GM12878 (cell line): ENCODE measurements around the gene BPIFB3. TPM values are rescaled to one million over a fixed set of nuclear protein-coding genes. Genes with fewer than 3 reads are reported as not detected.

Source experiments
- ATAC-seq: fragments of 200-7000 bp; cut with Tn5 transposase; 3 replicates; pipeline ENCODE4 v1.9.1; 2020; ENCODE audit warnings: mild to moderate bottlenecking, moderate library complexity
- BruUV-seq: library from RNA; stranded (reverse); fragments of 400-500 nt; replicated peaks from 2 replicates; lab custom pipeline; 2021; lab: Mats Ljungman, UMichigan
- CTCF ChIA-PET: fragments of 300-600 bp; sonication (Branson Sonifier 250); formaldehyde crosslinking; extraction: SDS; loops from one replicate; lab custom pipeline; 2021; ENCODE audit warnings: inconsistent platforms; lab: Yijun Ruan, JAX
- POLR2A ChIA-PET: fragments of 350-600 bp; formaldehyde crosslinking; extraction: SDS; loops from one replicate; lab custom pipeline; 2021; ENCODE audit warnings: inconsistent platforms; lab: Charles Lee
- RAD21 ChIA-PET: fragments of 300-600 bp; sonication (Branson Sonifier 250); formaldehyde crosslinking; loops from one replicate; lab custom pipeline; 2023; ENCODE audit warnings: antibody characterized with exemption; ENCODE audit not compliant: unreplicated experiment; lab: Charles Lee
- SMC1A ChIA-PET: fragments of 300-600 bp; sonication (Branson Sonifier 250); formaldehyde crosslinking; loops from one replicate; lab custom pipeline; 2023; ENCODE audit not compliant: unreplicated experiment, uncharacterized antibody; lab: Charles Lee
- DNase-seq: peaks from one replicate; pipeline ENCODE4 v3.0.0-alpha.2; 2011; ENCODE audit warnings: low read depth, low spot score
- FAIRE-seq: peaks from 3 replicates; lab custom pipeline; 2011; peaks lifted over from hg19 to GRCh38; lab: Jason Lieb, UNC
- H2AFZ ChIP-seq: 2 replicates; pipeline ENCODE4 v1.6.0; 2011; ENCODE audit warnings: low read depth, low read length, control low read depth; ENCODE audit not compliant: control insufficient read depth
- H3K27ac ChIP-seq: 2 replicates; pipeline ENCODE4 v1.5.1; 2011; ENCODE audit warnings: control low read depth; ENCODE audit not compliant: control insufficient read depth, insufficient read depth
- H3K27me3 ChIP-seq, 2 experiments: replicated peaks in 1 of 2; 2 replicates each; pipeline versions ENCODE4 v1.6.0 to v1.6.1; 2011; ENCODE audit warnings: low read length in 1 of 2; ENCODE audit not compliant: control insufficient read depth in 2 of 2, insufficient read depth in 2 of 2
- H3K36me3 ChIP-seq, 2 experiments: 2 replicates each; pipeline ENCODE4 v1.5.1; 2011; ENCODE audit warnings: low read length in 1 of 2; ENCODE audit not compliant: control insufficient read depth in 2 of 2, insufficient read depth in 2 of 2
- H3K4me1 ChIP-seq: 2 replicates; pipeline ENCODE4 v1.6.1; 2011; ENCODE audit warnings: mild to moderate bottlenecking, low read length, moderate library complexity, mixed read lengths; ENCODE audit not compliant: control insufficient read depth, insufficient read depth
- H3K4me2 ChIP-seq: 2 replicates; pipeline ENCODE4 v1.6.0; 2011; ENCODE audit warnings: control low read depth; ENCODE audit not compliant: control insufficient read depth, insufficient read depth
- H3K4me3 ChIP-seq: fragments of 200-600 bp; sonication (generic); 2 replicates; pipeline ENCODE4 v1.5.1; 2016
- H3K79me2 ChIP-seq: 2 replicates; pipeline ENCODE4 v1.6.0; 2011; ENCODE audit warnings: low read length; ENCODE audit not compliant: control insufficient read depth, insufficient read depth
- H3K9ac ChIP-seq: 2 replicates; pipeline ENCODE4 v1.8.0; 2011; ENCODE audit warnings: low read length, control low read depth, mixed read lengths; ENCODE audit not compliant: control insufficient read depth, insufficient read depth
- H3K9me3 ChIP-seq: replicated peaks from 3 replicates; pipeline ENCODE4 v1.5.1; 2011; ENCODE audit warnings: mild to moderate bottlenecking, low read length; ENCODE audit not compliant: control insufficient read depth, insufficient read depth
- H4K20me1 ChIP-seq: 2 replicates; pipeline ENCODE4 v1.6.0; 2011; ENCODE audit not compliant: control insufficient read depth, insufficient read depth
- BCL11A ChIP-seq: IDR thresholded peaks from 2 replicates; pipeline ENCODE4 v1.6.1; 2011; ENCODE audit warnings: low read depth, low read length
- E4F1 ChIP-seq: fragments of 450-650 bp; IDR thresholded peaks from 2 replicates; pipeline ENCODE4 v1.6.1; 2018; ENCODE audit warnings: borderline replicate concordance, mild to moderate bottlenecking; ENCODE audit not compliant: partially characterized antibody
- HCFC1 ChIP-seq: fragments of 150-350 bp; IDR thresholded peaks from 2 replicates; pipeline ENCODE4 v1.6.1; 2014; ENCODE audit warnings: low read length
- MEF2B ChIP-seq: fragments of 450-650 bp; IDR thresholded peaks from 2 replicates; pipeline ENCODE4 v1.6.1; 2018; ENCODE audit warnings: mild to moderate bottlenecking, moderate library complexity; ENCODE audit not compliant: partially characterized antibody, poor library complexity, severe bottlenecking
- PKNOX1 ChIP-seq: fragments of 450-650 bp; IDR thresholded peaks from 2 replicates; pipeline ENCODE4 v1.6.1; 2016; ENCODE audit warnings: mild to moderate bottlenecking
- SMAD1 ChIP-seq: fragments of 450-650 bp; IDR thresholded peaks from 2 replicates; pipeline ENCODE4 v1.6.1; 2018; ENCODE audit warnings: mild to moderate bottlenecking, low read depth; ENCODE audit not compliant: partially characterized antibody
- SMC3 ChIP-seq: IDR thresholded peaks from 2 replicates; pipeline ENCODE4 v1.6.1; 2011; ENCODE audit warnings: low read length, improper control_type of control experiment, borderline replicate concordance
- SUPT20H ChIP-seq: IDR thresholded peaks from 2 replicates; pipeline ENCODE4 v1.6.1; 2011; ENCODE audit warnings: low read depth, mild to moderate bottlenecking, low read length, moderate library complexity, borderline replicate concordance; ENCODE audit not compliant: control insufficient read depth
- SUZ12 ChIP-seq: fragments of 200-600 bp; sonication (generic); IDR thresholded peaks from one replicate; pipeline ENCODE4 v1.6.1; 2018; ENCODE audit warnings: antibody characterized with exemption, mild to moderate bottlenecking; ENCODE audit not compliant: unreplicated experiment
- ZNF274 ChIP-seq: IDR thresholded peaks from one replicate; pipeline ENCODE4 v1.8.0; 2011; ENCODE audit not compliant: insufficient read length, insufficient read depth
- ZNF622 ChIP-seq: fragments of 450-650 bp; IDR thresholded peaks from 2 replicates; pipeline ENCODE4 v1.6.1; 2017; ENCODE audit warnings: mild to moderate bottlenecking, inconsistent platforms
- ZNF687 ChIP-seq: fragments of 450-650 bp; IDR thresholded peaks from 2 replicates; pipeline ENCODE4 v1.6.1; 2017; ENCODE audit warnings: mild to moderate bottlenecking, moderate library complexity
- WGBS: methylation state at CpG from one replicate; pipeline ENCODE4 v1.1.6; 2016; ENCODE audit warnings: low lambda C conversion rate; ENCODE audit not compliant: insufficient replicate concordance, insufficient coverage; ENCODE audit errors: missing lambda C conversion rate; 5-methylcytosine and 5-hydroxymethylcytosine counted together
- in situ Hi-C: fragments of 300-500 bp; cut with MboI; formaldehyde crosslinking; loops from 9 replicates; pipeline ENCODE4 v1.14.3; 2018; ENCODE audit warnings: mixed read lengths
- intact Hi-C: fragments of 100-400 bp; cut with micrococcal nuclease; formaldehyde crosslinking; loops from one replicate; pipeline ENCODE4 v1.14.2; 2022; ENCODE audit not compliant: unreplicated experiment
- polyA plus RNA-seq, 11 experiments: library from polyadenylated mRNA; depleted of rRNA in 4 of 11; unstranded in 6 of 11; stranded (reverse) in 5 of 11; fragments of >200 nt; fragmentation: Nextera tagmentation in 4 of 11; fragmentation: Illumina TruSeq in 1 of 11; extraction: Ambion mirVana in 4 of 11; extraction: Trizol in 1 of 11; gene quantifications; 1 replicate in 1 of 11; 2 replicates in 10 of 11; pipeline versions ENCODE4 v1.2.1 to v1.2.3, GENCODE V29; 2011 to 2016; ENCODE audit warnings: inconsistent platforms in 2 of 11, missing spikeins in 2 of 11, low read depth in 1 of 11
- total RNA-seq, 4 experiments: library from RNA; depleted of rRNA in 3 of 4; stranded (reverse); fragments of >200 nt in 3 of 4; fragmentation: Illumina TruSeq in 1 of 4; extraction: Trizol in 1 of 4; gene quantifications; 2 replicates each; pipeline versions ENCODE4 v1.2.1 to v1.2.3, GENCODE V29; 2013 to 2021
- TF ChIP-seq, protein P1 (sequence below): fragments of 450-650 bp; conservative IDR thresholded peaks from 2 replicates; pipeline ENCODE4 v1.6.1; 2017; ENCODE audit warnings: mild to moderate bottlenecking, moderate library complexity

The BPIFB3 gene
- total and polyA plus RNA-seq, 10 of the 15 experiments (the other 5 are each of a cell fraction or from before 2014, with no cell fraction given), result not detected

GRCh38 chr20:33027769-33028751 lies 25.6 kb upstream of the BPIFB3 start:
- ChIA-PET CTCF (no interaction called here), POLR2A (no interaction called here), SMC1A (no interaction called here), RAD21 (no interaction called here)
- no peaks in the 10 kb centered on the region for H3K36me3 ChIP-seq
- in situ Hi-C loops (no loop called here), intact Hi-C loops (no loop called here)
- H3K4me2 ChIP-seq, result no peak overlapping the region
- H4K20me1 ChIP-seq, result no peaks in the 10 kb centered on the region
- H3K4me1 ChIP-seq, result no peaks in the 10 kb centered on the region
- no peak overlapping the region for H3K9ac ChIP-seq
- BruUV-seq, result no TSS peak
- no peak overlapping the region for H2AFZ ChIP-seq
- no peaks in the 10 kb centered on the region for H3K79me2 ChIP-seq
- ATAC-seq (no peak), DNase-seq (no peak), FAIRE-seq (no peak)
- H3K9me3 ChIP-seq, result no peaks in the 10 kb centered on the region
- no peak overlapping the region for H3K4me3 ChIP-seq
- 19% methylated on average over 12 of the region's 12 CpGs for WGBS
- H3K27me3 ChIP-seq, result peaks cover 0 to 1% of the 10 kb centered on the region in 2 experiments; a peak in 1 of 4 replicates
- no peak overlapping the region for H3K27ac ChIP-seq
- no peak for TF ChIP-seq PKNOX1
- no peak for TF ChIP-seq ZNF622
- no peak for TF ChIP-seq SUZ12
- TF ChIP-seq ZNF274, result no peak
- no peak for TF ChIP-seq HCFC1
- no peak for TF ChIP-seq ZNF687
- TF ChIP-seq SUPT20H, result no peak
- TF ChIP-seq, protein P1, sequence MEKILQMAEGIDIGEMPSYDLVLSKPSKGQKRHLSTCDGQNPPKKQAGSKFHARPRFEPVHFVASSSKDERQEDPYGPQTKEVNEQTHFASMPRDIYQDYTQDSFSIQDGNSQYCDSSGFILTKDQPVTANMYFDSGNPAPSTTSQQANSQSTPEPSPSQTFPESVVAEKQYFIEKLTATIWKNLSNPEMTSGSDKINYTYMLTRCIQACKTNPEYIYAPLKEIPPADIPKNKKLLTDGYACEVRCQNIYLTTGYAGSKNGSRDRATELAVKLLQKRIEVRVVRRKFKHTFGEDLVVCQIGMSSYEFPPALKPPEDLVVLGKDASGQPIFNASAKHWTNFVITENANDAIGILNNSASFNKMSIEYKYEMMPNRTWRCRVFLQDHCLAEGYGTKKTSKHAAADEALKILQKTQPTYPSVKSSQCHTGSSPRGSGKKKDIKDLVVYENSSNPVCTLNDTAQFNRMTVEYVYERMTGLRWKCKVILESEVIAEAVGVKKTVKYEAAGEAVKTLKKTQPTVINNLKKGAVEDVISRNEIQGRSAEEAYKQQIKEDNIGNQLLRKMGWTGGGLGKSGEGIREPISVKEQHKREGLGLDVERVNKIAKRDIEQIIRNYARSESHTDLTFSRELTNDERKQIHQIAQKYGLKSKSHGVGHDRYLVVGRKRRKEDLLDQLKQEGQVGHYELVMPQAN, result no peak
- no peak for TF ChIP-seq BCL11A
- no peak for TF ChIP-seq SMAD1
- TF ChIP-seq MEF2B, result no peak
- TF ChIP-seq E4F1, result no peak
- TF ChIP-seq SMC3, result no peak
